Esophagus muscularis mucosa (tissue), 4 donors: Measurements from ENCODE around the gene TENT5C. TPM values are rescaled to one million over a fixed set of nuclear protein-coding genes. Genes with fewer than 3 reads are reported as not detected.

Source experiments
- DNase-seq: peaks from one replicate; pipeline ENCODE4 v3.0.0-alpha.2; 2017; ENCODE audit errors: extremely low spot score
- H3K27ac ChIP-seq, 4 donors: fragments of 200-600 bp; sonication (generic); replicated peaks in 1 of 4; 1 replicate in 3 of 4; 2 replicates in 1 of 4; pipeline ENCODE4 v1.5.1; 2016 to 2019; ENCODE audit warnings: mild to moderate bottlenecking in 1 of 4
- H3K27me3 ChIP-seq, 4 donors: fragments of 200-600 bp; sonication (generic); one replicate each; pipeline versions ENCODE4 v1.5.1 to v1.6.0; 2016 to 2019
- H3K36me3 ChIP-seq, 4 donors: fragments of 200-600 bp; sonication (generic); one replicate each; pipeline ENCODE4 v1.5.1; 2016 to 2019
- H3K4me1 ChIP-seq, 4 donors: fragments of 200-600 bp; sonication (generic); one replicate each; pipeline ENCODE4 v1.5.1; 2016 to 2019
- H3K4me3 ChIP-seq, 4 donors: fragments of 200-600 bp; sonication (generic); 1 replicate in 2 of 4; 2 replicates in 2 of 4; pipeline ENCODE4 v1.5.1; 2016 to 2019; ENCODE audit warnings: mild to moderate bottlenecking in 4 of 4, moderate library complexity in 1 of 4
- H3K9me3 ChIP-seq, 4 donors: fragments of 200-600 bp; sonication (generic); 1 replicate in 3 of 4; 2 replicates in 1 of 4; pipeline ENCODE4 v1.5.1; 2016 to 2019
- CTCF ChIP-seq, 3 experiments: fragments of 200-600 bp in 2 of 3; fragments of 450-650 bp in 1 of 3; sonication (generic) in 2 of 3; IDR thresholded peaks; one replicate each; pipeline ENCODE4 v1.5.1; 2017 to 2019; ENCODE audit warnings: antibody characterized with exemption in 3 of 3, mild to moderate bottlenecking in 2 of 3, moderate library complexity in 1 of 3
- EP300 ChIP-seq: sonication (generic); formaldehyde crosslinking; IDR thresholded peaks from one replicate; pipeline ENCODE4 v1.6.1; 2017; ENCODE audit warnings: antibody characterized with exemption
- POLR2A ChIP-seq: fragments of 450-650 bp; IDR thresholded peaks from one replicate; pipeline ENCODE4 v1.6.1; 2017; ENCODE audit warnings: antibody characterized with exemption, moderate library complexity, mild to moderate bottlenecking, low read depth
- POLR2AphosphoS5 ChIP-seq, 2 donors: sonication (generic); formaldehyde crosslinking; IDR thresholded peaks; one replicate each; pipeline ENCODE4 v1.6.1; 2017; ENCODE audit warnings: antibody characterized with exemption in 2 of 2
- WGBS: methylation state at CpG from one replicate; pipeline ENCODE4 v1.1.5; 2018; 5-methylcytosine and 5-hydroxymethylcytosine counted together
- intact Hi-C: fragments of 100-400 bp; cut with DNase I; formaldehyde crosslinking; loops from one replicate; pipeline ENCODE4 v1.15.1; 2023
- total RNA-seq, 4 donors: library from RNA; depleted of rRNA; stranded (reverse); fragments of >200 nt; gene quantifications; one replicate each; pipeline versions ENCODE4 v1.1.0 to v1.2.1, GENCODE V29; 2016

The TENT5C gene
- total RNA-seq, 4 donors from 2014 or later, result 0.92 to 6.8 (median 2.5) TPM

DNA sequence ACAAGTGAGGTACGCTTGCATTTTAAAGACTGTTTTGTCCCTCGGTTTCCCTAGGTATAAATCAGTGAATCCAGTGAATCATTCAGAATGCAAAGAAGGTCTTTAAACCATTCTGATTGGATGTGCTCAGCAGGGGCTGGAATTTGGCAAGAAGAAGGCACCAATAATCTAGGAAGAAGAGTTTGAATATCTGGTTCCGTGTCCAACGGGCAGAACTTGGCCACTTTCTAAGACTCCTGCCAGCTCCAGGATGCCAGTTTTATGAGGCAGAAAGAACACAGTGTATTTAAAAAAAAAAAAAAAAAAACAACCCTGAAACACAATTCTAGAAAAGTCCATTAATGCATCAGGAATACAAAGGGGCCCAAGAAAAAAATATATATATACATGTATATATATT, 3.0 kb upstream of the TENT5C start:
- intact Hi-C loops, result loop anchor here (10.0 kb wide), 1 partner anchor 238 kb away; the partner anchor contains the start of gene MAN1A2
- Histone ChIP-seq H3K36me3 (no peaks in the 10 kb centered on the region), H3K9me3 (no peaks in the 10 kb centered on the region), H3K4me3 (no peak overlapping the region), H3K4me1 (peaks cover 9 to 24% (median 17%) of the 10 kb centered on the region in 4 donors), H3K27me3 (no peaks in the 10 kb centered on the region), H3K27ac (no peak overlapping the region)
- WGBS, result 81% methylated on average over 4 of the region's 4 CpGs
- DNase-seq, result no peak
- no peak for TF ChIP-seq EP300

DNA sequence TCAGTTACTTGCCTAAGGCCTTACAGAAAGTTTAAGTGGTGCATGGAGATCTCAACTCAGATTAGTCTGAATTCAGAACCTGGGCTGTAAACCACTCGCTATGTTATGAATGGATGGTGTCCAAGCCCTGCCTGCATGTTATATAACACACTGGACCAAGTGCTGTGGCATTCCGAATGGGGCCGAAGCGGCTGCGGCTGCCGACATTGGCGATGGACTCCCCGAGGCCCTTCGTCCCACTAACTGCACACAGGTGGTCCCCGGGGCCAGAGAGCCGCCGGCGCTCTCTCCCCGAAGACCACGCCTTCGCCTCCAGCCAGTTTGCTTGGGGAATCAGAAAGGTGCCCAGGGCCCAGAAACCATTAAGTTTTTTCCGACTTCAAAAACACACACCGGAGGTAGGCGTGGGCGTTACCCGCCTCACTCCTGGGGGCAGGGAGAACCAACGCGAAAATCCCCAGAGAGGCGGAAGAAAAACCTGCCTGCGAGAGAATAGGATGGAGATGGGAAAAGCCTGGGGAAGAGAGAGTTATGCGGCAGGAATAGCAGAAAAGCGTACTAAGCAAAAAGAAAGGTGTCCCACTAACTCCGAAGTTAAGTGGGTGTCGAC, 579 bp upstream of the TENT5C start:
- peak in 1 of 2 donors; percentile 84 for TF ChIP-seq POLR2AphosphoS5 (IDR thresholded peaks at IDR 0.05)
- TF ChIP-seq EP300, result no peak
- no peak for TF ChIP-seq POLR2A
- intact Hi-C loops, result loop anchor here (5.0 to 10.0 kb wide), 3 partner anchors 87 to 240 kb away; partner anchors contain the start of gene MAN1A2
- Histone ChIP-seq H3K27ac (peak overlapping the region; percentile 79 to 93 (median 84)), H3K4me3 (peak overlapping the region; percentile 69 to 91 (median 87)), H3K36me3 (no peaks in the 10 kb centered on the region), H3K27me3 (no peaks in the 10 kb centered on the region), H3K9me3 (no peaks in the 10 kb centered on the region), H3K4me1 (peaks cover 9 to 45% (median 39%) of the 10 kb centered on the region in 4 donors)
- WGBS, result 1% methylated on average over 12 of the region's 29 CpGs
- DNase-seq, result no peak

DNA sequence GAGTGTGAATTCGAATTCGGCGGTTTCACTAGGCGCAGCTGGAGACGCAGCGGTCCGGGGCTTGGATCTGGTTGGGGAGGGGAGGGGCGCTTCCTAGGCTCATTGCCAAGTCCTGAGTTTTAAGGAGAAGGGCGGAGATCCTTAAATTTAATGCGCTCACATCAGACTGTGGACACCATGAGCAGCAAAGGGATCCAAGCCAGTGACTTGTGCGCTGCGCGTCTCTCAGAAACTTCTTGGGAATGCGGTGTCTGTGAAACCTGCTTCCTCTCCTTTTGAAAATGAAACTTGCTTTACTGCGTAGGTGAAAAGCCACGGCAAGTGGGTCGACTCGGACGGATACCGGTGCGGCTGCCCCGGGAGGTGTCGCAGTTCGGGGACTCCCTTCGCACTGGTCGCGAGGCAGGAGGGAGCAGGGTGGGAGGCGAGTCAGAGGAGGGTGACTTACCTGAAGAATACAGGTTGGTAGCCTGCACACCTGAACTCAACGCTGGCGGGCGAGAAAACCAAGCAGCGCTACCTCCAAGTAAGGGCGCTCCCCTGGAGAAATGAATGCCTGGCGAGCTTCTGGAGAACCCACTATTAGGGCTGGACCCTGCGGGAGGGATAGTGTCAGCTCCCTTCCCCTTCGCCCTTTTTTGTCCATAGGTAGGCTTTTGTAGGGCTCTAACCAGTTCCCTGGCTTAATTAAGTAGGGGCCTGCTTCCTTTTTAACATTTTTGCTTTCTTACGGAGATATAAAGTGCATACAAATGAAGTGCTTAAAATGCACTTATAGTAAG, 992 bp downstream of the TENT5C start:
- peak overlapping the region; percentile 69 to 91 (median 87) for H3K4me3 ChIP-seq
- no peak for DNase-seq
- WGBS, result 9% methylated on average over 26 of the region's 37 CpGs
- no peaks in the 10 kb centered on the region for H3K36me3 ChIP-seq
- intact Hi-C loops, result loop anchor here (5.0 to 10.0 kb wide), 3 partner anchors 85 to 242 kb away; partner anchors contain the start of gene MAN1A2
- no peaks in the 10 kb centered on the region for H3K27me3 ChIP-seq
- H3K4me1 ChIP-seq, result peaks cover 9 to 49% (median 42%) of the 10 kb centered on the region in 4 donors
- no peaks in the 10 kb centered on the region for H3K9me3 ChIP-seq
- TF ChIP-seq POLR2AphosphoS5 (IDR thresholded peaks at IDR 0.05) (no peak), EP300 (no peak), CTCF (IDR thresholded peaks at IDR 0.05) (no peak), POLR2A (no peak)
- peak overlapping the region; percentile 79 to 93 (median 84) for H3K27ac ChIP-seq

- WGBS, result 48% methylated on average over 6 of the region's 6 CpGs
- intact Hi-C loops, result loop anchor here (5.0 to 10.0 kb wide), 3 partner anchors 85 to 243 kb away; partner anchors contain the start of gene MAN1A2
- no peaks in the 10 kb centered on the region for H3K27me3 ChIP-seq
- no peaks in the 10 kb centered on the region for H3K9me3 ChIP-seq
- no peak for TF ChIP-seq CTCF (IDR thresholded peaks at IDR 0.05)
- no peak for TF ChIP-seq POLR2A
- no peak for TF ChIP-seq EP300
- TF ChIP-seq POLR2AphosphoS5 (IDR thresholded peaks at IDR 0.05), result no peak
- peak overlapping the region; percentile 79 to 93 (median 84) for H3K27ac ChIP-seq
- no peak for DNase-seq
- H3K4me3 ChIP-seq, result peak overlapping the region; percentile 69 to 91 (median 87)
- no peaks in the 10 kb centered on the region for H3K36me3 ChIP-seq
- H3K4me1 ChIP-seq, result peaks cover 9 to 54% (median 45%) of the 10 kb centered on the region in 4 donors
Observed at GRCh38 chr1:117607471-117607870, 1.6 kb downstream of the TENT5C start.

DNA sequence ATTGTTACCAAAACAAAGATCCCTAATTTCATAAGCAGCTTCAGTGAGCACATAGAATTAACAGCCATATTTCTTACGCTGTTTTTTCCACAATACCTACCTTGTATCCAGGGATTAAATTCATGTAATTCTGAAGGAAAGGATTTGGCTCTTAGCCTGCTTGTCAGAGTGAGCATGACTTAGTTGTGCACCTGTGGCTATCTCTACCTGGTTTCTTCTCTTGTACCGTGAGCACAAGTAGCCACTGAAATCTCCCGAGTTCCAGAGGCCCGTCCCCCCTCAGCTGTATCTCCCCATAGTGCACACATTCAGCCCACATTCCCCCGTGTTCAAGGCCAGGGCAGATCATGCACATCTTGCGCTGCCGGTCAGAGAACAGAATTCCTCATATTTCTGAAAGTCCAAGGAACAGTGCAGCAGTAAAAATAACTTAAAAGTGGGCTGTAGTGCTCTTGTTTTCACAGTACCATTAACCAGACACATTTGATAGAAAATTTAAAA, 2.3 kb downstream of the TENT5C start:
- 86% methylated on average over 7 of the region's 7 CpGs for WGBS
- DNase-seq, result no peak
- Histone ChIP-seq H3K4me3 (no peak overlapping the region), H3K4me1 (peaks cover 10 to 61% (median 52%) of the 10 kb centered on the region in 4 donors), H3K36me3 (no peaks in the 10 kb centered on the region), H3K9me3 (no peaks in the 10 kb centered on the region), H3K27me3 (no peaks in the 10 kb centered on the region), H3K27ac (peak overlapping the region in 1 of 4 donors; percentile 93)
- no peak for TF ChIP-seq CTCF (IDR thresholded peaks at IDR 0.05)
- no peak for TF ChIP-seq POLR2AphosphoS5 (IDR thresholded peaks at IDR 0.05)
- no peak for TF ChIP-seq EP300
- no peak for TF ChIP-seq POLR2A
- intact Hi-C loops, result loop anchor here (5.0 to 10.0 kb wide), 3 partner anchors 84 to 243 kb away; partner anchors contain the start of gene MAN1A2
